Ureter (tissue), 1 donor: ENCODE data around the gene UBL4B. TPM values are rescaled to one million over a fixed set of nuclear protein-coding genes. Genes with fewer than 3 reads are reported as not detected.
"Not testable (repeated sequence)": the region's sequence is repeated elsewhere in the genome, so short reads cannot be mapped to it uniquely, and the experiment has no call there.

Experiments used
- DNase-seq: peaks from one replicate; pipeline ENCODE4 v3.0.0-alpha.2; 2020; ENCODE audit warnings: low spot score
- total RNA-seq: library from RNA; stranded (reverse); gene quantifications from one replicate; pipeline ENCODE4 v1.2.4, GENCODE V29; 2023
- donor health status: DM: yes; HTN: yes; CAD: no.

The UBL4B gene, protein sequence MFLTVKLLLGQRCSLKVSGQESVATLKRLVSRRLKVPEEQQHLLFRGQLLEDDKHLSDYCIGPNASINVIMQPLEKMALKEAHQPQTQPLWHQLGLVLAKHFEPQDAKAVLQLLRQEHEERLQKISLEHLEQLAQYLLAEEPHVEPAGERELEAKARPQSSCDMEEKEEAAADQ
- total RNA-seq: not detected

DNA sequence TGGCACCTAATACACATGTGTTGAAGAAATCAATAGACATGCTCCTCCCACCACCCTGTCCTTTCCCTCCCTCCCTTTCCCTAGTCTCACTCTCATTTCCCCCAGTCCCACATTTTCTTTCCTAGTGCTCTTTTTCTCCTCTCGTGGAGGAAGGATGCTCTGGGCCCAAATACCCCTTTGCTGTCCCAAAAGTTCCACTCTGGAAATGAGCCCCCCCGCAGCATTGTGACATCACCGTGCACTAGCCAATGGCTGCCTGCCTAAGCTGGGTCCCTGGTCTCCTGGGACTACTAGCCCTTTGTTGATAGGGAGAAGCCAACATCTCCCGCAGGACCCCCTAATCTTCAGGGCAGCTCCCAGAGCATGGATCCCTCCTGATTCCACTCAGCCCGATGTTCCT, at the start of gene UBL4B:
Gene UBL4B, plus strand, starts transcription at position 301 of the 400 bp plus-strand sequence. Its CDS starts 92 bp downstream, at position 393.
- no peak for DNase-seq

- DNase-seq: no peak
Measured at GRCh38 chr1:110062612-110063011, 49.6 kb upstream of the UBL4B start.

DNA sequence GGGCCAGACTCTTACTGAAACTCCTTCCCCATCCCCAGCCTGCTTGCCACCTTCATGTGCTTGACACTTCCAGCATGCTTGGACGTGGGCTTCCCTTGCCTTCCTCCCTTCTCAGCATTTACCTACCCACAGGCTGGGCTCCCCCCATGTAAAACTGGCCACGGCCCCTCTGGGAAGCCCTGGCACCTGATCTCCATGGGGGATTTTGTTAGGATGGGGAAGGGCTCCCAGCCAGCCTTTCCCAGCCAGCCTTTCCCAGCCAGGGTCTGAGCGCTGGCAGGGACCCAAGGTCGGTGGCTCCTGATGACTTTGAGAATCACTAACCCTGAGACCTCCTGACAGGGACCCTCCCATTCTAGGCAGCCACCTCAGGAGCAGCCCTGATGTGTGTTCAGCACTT, 48.5 kb upstream of the UBL4B start:
- DNase-seq: no peak

GRCh38 chr1:110064576-110065337, 47.5 kb upstream of the UBL4B start:
- no peak for DNase-seq

DNA sequence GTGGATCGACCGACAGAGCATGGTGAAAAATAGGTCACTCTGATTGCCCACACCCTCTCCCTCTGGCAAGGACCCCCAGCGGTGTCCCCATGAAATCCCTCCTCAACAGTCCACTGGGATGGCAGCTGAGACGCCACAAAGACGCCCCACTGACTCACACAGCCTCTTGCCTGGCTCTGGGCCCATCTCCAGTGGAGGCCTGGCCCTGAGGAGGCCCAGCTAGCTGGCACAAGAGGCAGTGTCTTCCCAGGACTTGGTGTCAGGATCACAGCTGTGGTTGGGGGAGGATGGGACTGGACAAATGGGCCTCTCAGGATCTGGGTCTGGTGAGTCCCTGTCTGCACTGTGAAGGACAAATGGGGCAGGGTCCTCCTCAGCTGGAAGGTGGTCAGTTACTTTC, 46.4 kb upstream of the UBL4B start:
- DNase-seq: no peak

- DNase-seq: no peak
Measured at GRCh38 chr1:110067479-110067892, 44.8 kb upstream of the UBL4B start.

DNA sequence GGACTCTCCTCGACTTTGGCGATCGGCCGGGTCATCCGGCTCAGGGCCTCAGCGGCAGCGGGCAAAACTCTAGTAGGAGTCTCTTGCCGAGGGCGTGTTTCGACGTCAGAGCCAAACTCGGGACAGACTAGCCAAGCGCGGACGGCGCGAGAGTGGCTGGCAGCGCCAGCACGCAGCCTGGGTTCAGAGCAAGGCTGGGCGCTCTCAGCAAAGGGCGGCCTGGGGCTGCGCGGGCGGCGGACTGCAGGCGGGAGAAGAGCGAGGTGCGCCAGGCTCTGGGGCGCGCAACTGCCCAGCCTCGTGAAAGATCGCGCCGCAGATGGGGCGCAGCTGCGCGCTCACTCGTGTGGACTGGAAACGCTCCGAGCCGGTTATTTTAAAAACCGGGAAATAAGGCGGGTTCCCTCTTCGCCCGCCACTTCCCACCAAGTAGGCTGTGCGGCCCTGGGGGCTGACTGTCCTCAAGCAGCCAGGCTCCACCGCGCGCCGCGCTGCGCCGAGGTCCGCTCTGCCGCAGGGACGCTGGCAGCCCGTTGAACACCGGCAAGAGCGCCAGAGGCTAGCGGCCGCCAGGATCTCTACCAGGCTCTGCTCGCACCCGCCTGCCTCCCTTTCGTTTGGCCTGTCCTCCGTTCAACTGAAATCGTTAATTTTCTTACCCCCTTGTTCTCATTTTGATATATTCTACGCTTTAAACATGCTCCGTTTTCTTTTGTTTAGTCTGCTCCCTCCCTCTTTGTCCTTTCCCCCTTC, 44.2 kb upstream of the UBL4B start:
- no peak for DNase-seq

DNA sequence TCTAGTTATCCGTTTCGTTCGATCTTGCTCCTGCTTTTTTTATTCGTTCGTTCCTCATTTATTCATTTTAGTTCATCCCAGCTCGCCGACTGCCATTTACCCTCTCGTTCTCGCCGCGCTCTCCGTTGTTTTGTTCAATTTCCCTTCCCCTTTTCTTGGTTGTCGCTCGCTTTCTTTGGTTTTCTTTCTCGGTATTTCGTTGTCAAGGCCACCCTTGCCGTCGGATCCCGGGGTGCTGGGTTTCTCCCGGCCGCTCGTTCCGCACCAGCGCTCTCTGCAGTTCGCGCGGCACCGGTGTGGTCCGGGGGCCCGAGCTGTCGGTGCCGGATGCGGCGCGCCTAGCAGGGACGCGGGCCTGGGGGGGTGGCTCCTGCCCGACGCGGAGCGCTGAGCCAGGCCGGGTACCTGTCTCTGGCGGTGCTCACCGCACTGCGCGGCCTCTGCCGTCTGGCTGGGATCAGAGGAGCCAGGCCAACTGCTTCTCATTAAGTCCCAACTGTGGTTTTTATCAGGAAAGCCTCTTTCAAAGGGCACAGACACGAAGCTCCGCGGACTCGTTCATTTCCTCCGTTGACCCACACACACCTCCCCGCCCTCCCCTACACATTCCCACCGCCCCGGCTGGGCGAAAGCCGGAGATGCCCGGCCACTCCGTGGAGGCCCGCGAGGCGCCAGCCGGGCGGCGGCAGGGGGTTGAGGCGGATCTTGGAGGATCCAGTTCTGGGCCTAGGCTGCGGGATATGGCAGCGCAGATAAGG, 43.4 kb upstream of the UBL4B start:
- no peak for DNase-seq

DNA sequence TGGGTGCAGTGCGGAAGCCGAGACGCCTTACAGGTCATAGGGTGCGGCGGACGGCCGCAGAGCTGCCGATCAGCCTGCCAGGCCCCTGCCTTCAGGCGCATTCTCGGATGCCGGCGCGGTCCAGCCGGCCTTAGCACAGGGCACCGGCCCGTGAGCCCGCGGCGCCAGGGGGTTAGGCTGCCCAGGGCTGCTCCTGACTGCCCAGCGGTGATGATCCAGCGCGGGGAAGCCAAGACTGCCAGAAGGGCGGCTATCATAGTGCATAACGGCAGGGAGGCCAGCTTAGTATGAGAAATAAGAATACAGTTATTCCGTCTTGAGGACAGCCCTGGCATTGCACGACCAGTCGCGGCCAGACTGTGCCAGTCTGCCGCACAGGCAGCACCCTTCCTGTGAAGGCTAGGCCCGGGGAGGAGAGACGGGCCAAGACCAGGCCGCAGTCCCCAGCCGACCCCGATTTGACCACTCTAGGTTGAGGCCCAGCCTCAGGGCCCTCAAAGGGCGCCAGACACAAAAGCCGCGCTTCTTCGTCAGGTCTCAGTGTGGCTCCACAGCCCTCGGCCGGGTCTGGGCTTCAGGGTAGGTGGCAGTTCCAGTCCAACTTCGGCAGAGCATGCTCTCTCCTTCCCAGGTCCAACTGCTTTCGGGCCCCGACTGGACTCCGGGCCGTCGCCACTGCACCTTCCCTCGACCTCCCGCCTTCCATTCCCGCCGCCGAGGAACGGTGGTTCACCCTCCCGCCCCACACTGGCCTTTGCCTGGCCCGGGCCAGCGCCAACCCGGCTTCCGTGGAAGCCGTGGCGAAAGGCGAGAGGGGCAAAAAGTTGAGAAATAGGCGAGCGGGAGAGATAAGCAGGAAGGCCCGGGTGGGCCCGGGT, 42.6 kb upstream of the UBL4B start:
- no peak for DNase-seq

- DNase-seq: no peak
Measured at GRCh38 chr1:110070282-110070669, 42.0 kb upstream of the UBL4B start.

DNA sequence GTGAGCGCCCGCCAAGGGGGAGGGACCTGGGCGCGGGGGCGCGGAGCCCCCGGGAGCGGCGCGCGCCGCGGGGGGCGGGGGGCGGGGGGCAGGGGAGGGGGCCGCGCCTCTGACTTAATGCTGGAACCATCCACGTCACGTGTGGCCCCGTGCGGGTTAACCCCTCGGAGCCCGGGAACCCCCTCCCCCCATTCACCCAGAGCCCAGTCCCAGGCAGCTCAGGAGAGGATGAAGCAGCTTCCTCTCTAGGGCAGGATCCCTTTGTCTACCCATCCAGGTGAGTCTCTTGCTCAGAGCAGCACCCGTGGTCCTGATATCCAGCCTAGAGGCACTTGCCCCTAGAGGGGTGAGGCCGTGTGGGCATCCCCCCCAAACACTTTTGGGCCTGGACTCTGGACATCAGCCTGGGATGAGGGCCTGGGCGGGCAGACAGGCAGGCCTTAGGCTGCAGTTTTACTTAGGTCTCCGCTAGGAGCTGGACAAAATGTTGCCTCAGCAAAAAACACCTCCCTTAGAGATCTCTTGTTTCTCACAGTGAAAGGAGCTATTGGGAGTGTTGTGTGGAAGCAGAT, 41.5 kb upstream of the UBL4B start, which contains the start of gene ALX3:
Gene ALX3, minus strand, starts transcription at position 2 of the 572 bp plus-strand sequence. CDS start 60 bp downstream, outside the sequence.
- DNase-seq: no peak

- DNase-seq: no peak
Measured at GRCh38 chr1:110074166-110074565, 38.1 kb upstream of the UBL4B start.

- DNase-seq: no peak
Measured at GRCh38 chr1:110076789-110077500, 35.3 kb upstream of the UBL4B start.

DNA sequence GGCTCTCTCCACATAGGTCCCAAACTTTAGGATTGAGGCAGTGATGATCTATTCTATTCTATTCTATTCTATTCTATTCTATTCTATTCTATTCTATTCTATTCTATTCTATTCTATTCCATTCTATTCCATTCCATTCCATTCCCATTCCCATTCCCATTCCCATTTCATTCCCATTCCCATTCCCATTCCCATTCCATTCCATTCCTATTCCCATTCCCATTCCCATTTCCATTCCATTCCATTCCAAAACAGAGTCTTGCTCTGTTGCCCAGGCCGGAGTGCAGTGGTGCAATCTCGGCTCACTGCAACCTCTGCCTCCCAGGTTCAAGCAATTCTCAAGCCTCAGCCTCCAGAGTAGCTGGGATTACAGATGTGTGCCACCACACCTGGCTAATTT, 32.2 kb upstream of the UBL4B start:
- DNase-seq: not testable (repeated sequence)

GRCh38 chr1:110081061-110081460, 31.2 kb upstream of the UBL4B start:
- DNase-seq: no peak

DNA sequence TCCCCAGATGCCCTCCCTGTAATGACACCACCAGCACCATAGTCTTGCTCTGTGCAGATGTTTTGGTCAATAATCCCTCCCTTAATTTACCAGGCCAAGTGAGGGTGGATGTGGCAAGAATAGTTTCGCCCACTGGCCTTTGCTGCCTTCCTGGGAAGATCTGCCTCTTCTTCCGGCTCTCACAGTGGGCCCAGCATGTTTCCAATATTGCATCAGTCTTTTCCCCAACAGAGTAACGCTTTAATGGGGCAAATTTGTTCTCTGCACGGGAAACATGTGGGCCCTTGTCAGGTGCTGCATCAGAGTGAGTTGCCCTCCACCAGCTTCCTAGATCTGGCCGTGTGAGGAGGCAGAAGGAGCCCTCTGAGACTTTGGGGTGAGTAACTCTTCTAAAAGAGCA, 29.8 kb upstream of the UBL4B start:
- DNase-seq: no peak

GRCh38 chr1:110083061-110083865, 29.0 kb upstream of the UBL4B start:
- no peak for DNase-seq

DNA sequence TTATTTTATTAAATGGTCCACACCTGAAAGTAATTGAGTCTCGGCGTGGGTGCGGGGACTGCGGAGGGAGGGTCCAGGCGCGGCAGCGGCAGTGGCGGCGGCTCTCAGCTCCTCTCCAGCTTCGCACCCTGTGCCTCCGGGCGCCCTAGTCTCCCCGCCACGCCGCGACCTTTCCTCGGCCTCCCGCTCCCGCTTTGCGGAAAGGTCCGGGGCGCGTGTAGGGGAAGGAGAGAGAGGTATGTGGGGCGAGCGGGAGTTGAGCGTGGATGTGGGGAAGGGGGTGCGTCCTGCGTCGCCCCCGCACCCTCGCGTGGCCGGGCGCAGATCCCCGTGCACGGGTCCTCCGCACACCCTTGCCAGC, 28.4 kb upstream of the UBL4B start:
- no peak for DNase-seq
